WERI-Rb-1 (cell line): Measurements from ENCODE around the gene PLCD1.

Source experiments
- DNase-seq: peaks from one replicate; pipeline ENCODE4 v3.0.0-alpha.2; 2020
- H3K27ac ChIP-seq: fragments of 250-450 bp; sonication (Bioruptor Pico); 2 replicates; pipeline ENCODE4 v1.5.1; 2020; ENCODE audit warnings: mild to moderate bottlenecking, moderate library complexity
- H3K27me3 ChIP-seq: fragments of 250-450 bp; sonication (Bioruptor Pico); 2 replicates; pipeline ENCODE4 v1.5.1; 2021; ENCODE audit warnings: mild to moderate bottlenecking, low read depth, moderate library complexity; ENCODE audit not compliant: insufficient read depth, severe bottlenecking
- H3K36me3 ChIP-seq: fragments of 250-450 bp; sonication (Bioruptor Pico); 2 replicates; pipeline ENCODE4 v1.5.1; 2020; ENCODE audit warnings: mild to moderate bottlenecking, moderate library complexity
- H3K4me3 ChIP-seq: 2 replicates; pipeline ENCODE4 v1.5.1; 2011; ENCODE audit warnings: low read depth, mild to moderate bottlenecking, control low read depth, low read length
- H3K9me3 ChIP-seq: fragments of 250-450 bp; sonication (Bioruptor Pico); 2 replicates; pipeline ENCODE4 v1.5.1; 2021; ENCODE audit warnings: mild to moderate bottlenecking, moderate library complexity; ENCODE audit not compliant: severe bottlenecking
- TF ChIP-seq, protein P1 (sequence below): IDR thresholded peaks from 2 replicates; pipeline ENCODE4 v1.5.1; 2011; ENCODE audit warnings: low read depth, mild to moderate bottlenecking, control low read depth, inconsistent platforms, low read length

Gene PLCD1

DNA sequence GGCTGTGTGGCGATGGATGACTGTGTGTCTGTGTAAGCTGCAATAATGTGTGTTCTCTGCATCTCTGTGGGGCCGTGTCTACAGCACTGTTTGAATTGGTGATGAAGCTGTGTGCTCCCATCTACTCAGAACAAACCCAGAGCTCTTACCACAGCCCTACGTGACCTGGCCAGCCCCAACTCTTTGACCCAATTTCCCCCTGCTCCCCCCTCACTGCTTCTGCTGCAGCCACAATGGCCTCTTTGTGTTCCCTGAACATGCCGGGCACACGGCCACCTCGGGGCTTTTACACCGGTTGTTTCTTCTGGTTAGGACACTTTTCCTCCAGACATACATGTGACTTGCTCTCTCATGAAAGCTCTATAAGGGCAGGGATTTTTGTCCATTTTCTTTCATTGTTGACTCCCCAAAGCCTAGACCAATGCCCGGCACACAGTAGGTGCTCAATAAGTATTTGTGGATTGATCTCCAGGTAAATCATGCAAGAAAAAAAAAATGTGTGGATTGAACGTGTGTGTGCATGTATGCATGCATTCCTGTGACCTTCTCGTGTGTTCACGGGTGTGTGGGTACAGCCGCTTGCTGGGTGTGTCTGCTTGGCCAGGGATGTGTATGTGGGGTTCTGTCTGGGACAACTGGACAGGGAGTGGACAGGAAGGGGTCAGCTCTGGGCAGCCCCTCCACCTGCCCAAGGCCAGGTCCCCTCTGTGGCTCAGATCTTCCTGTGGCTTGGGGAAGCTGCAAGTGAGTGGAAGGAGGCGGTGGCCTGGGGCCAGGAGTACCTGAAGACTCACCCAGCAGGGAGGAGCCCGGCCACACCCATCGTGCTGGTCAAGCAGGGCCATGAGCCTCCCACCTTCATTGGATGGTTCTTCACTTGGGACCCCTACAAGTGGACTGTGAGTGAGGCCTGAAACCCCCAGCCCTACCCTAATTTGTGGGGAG, 24.1 kb downstream of the PLCD1 start:
- TF ChIP-seq, protein P1, sequence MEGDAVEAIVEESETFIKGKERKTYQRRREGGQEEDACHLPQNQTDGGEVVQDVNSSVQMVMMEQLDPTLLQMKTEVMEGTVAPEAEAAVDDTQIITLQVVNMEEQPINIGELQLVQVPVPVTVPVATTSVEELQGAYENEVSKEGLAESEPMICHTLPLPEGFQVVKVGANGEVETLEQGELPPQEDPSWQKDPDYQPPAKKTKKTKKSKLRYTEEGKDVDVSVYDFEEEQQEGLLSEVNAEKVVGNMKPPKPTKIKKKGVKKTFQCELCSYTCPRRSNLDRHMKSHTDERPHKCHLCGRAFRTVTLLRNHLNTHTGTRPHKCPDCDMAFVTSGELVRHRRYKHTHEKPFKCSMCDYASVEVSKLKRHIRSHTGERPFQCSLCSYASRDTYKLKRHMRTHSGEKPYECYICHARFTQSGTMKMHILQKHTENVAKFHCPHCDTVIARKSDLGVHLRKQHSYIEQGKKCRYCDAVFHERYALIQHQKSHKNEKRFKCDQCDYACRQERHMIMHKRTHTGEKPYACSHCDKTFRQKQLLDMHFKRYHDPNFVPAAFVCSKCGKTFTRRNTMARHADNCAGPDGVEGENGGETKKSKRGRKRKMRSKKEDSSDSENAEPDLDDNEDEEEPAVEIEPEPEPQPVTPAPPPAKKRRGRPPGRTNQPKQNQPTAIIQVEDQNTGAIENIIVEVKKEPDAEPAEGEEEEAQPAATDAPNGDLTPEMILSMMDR: no peak
- H3K36me3 ChIP-seq: no peaks in the 10 kb centered on the region; the same call in 1 of the 2 replicates
- H3K27ac ChIP-seq: no peak overlapping the region
- no peak overlapping the region for H3K4me3 ChIP-seq
- H3K9me3 ChIP-seq: no peaks in the 10 kb centered on the region
- no peak for DNase-seq
- no peaks in the 10 kb centered on the region for H3K27me3 ChIP-seq

DNA sequence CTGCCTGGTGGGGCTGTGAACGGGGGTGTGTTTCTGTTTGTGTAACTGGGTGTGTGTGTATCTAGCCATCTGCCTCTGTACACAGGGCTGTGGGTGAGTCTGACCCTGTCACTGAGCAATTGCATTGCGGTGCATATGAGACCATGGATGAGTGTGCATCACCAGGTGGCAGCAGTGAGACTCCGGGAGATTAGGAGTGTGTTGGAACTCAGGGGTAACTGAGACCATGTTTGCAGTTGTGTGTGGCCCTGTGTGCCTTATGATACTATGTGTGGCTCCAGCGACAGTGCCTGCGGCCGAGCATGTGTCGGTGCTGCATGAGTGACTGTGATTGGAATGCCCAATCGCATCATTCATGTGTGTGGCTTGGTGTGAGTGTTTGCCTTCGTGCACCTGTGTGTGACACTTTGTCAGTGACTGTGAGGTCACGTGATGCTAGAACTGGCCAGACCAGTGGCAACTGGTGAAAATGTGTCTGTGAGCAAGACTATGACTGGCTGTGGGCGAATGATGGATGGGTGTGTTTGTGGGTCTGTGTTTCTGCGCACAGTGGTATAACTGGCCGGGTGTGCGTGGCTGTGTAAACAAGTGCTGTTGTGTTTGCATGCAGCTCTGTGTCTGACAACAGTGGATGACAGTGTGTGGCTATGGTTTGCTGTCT, 24.9 kb downstream of the PLCD1 start:
- no peak overlapping the region for H3K4me3 ChIP-seq
- TF ChIP-seq, protein P1: peak; percentile 88
- H3K27me3 ChIP-seq: no peaks in the 10 kb centered on the region
- no peaks in the 10 kb centered on the region; the same call in 1 of the 2 replicates for H3K36me3 ChIP-seq
- DNase-seq: peak; percentile 71
- no peaks in the 10 kb centered on the region for H3K9me3 ChIP-seq
- H3K27ac ChIP-seq: no peak overlapping the region

DNA sequence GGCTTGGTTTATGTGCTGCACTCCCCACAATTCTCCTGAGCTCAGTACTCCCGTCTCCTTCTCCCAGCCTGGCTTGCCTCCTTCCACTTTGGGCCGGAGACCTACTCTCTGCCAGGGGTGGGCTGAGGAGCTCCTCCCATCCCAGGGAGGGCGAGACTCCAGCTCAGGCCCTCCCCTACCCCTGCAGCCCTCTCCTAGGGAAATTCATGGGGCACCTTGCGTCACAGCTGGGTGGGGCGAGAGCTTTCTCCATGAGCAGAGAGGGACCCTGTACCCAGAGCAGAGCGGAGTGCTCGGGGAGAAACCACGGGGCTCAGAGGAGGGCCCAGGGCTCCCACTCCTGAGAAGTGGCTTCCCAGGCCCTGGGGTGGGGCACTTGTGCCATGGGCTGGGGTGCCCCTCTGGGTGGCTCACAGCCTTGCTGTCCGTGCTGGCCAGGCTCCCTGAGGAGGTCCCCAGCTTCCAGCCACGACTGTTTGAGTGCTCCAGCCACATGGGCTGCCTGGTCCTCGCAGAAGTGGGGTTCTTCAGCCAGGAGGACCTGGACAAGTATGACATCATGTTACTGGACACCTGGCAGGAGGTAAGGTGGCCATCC, 25.5 kb downstream of the PLCD1 start:
- no peak for DNase-seq
- TF ChIP-seq, protein P1: no peak
- Histone ChIP-seq H3K9me3 (no peaks in the 10 kb centered on the region), H3K36me3 (no peaks in the 10 kb centered on the region; the same call in 1 of the 2 replicates), H3K27ac (no peak overlapping the region), H3K27me3 (no peaks in the 10 kb centered on the region), H3K4me3 (no peak overlapping the region)

GRCh38 chr3:38003371-38003816, 26.0 kb downstream of the PLCD1 start:
- Histone ChIP-seq H3K27me3 (no peaks in the 10 kb centered on the region), H3K36me3 (no peaks in the 10 kb centered on the region; the same call in 1 of the 2 replicates), H3K27ac (no peak overlapping the region), H3K4me3 (no peak overlapping the region), H3K9me3 (no peaks in the 10 kb centered on the region)
- TF ChIP-seq, protein P1: peak; percentile 97
- DNase-seq: peak; percentile 72

GRCh38 chr3:38002940-38003339, 26.5 kb downstream of the PLCD1 start:
- Histone ChIP-seq H3K27me3 (no peaks in the 10 kb centered on the region), H3K27ac (no peak overlapping the region), H3K9me3 (no peaks in the 10 kb centered on the region), H3K4me3 (no peak overlapping the region), H3K36me3 (no peaks in the 10 kb centered on the region; the same call in 1 of the 2 replicates)
- no peak for DNase-seq
- TF ChIP-seq, protein P1: no peak
